Spinal cord (tissue), 10 donors: ENCODE results near the gene LPA. TPM values are rescaled to one million over a fixed set of nuclear protein-coding genes. Genes with fewer than 3 reads are reported as not detected.
"Not testable (repeated sequence)": the region's sequence is repeated elsewhere in the genome, so short reads cannot be mapped to it uniquely, and the experiment has no call there.

Source experiments
- DNase-seq, 6 donors: peaks; one replicate each; pipeline versions ENCODE4 v3.0.0 to v3.0.0-alpha.2; 2013 to 2015; ENCODE audit warnings: low spot score in 6 of 6, low read depth in 4 of 6
- H3K27ac ChIP-seq: one replicate; pipeline ENCODE4 v1.5.1; 2013; ENCODE audit warnings: low read depth, low read length, control low read depth
- H3K27me3 ChIP-seq: one replicate; pipeline ENCODE4 v1.6.1; 2013; ENCODE audit warnings: low read length; ENCODE audit not compliant: control insufficient read depth, insufficient read depth
- H3K36me3 ChIP-seq: one replicate; pipeline ENCODE4 v1.6.1; 2013; ENCODE audit warnings: low read length; ENCODE audit not compliant: control insufficient read depth, insufficient read depth
- H3K4me1 ChIP-seq: one replicate; pipeline ENCODE4 v1.6.1; 2013; ENCODE audit warnings: low read length; ENCODE audit not compliant: control insufficient read depth, insufficient read depth
- H3K4me3 ChIP-seq: one replicate; pipeline ENCODE4 v1.5.1; 2013; ENCODE audit warnings: low read depth, low read length, control low read depth
- H3K9me3 ChIP-seq: one replicate; pipeline ENCODE4 v1.6.1; 2013; ENCODE audit warnings: low read length; ENCODE audit not compliant: control insufficient read depth, insufficient read depth
- WGBS: methylation state at CpG from one replicate; pipeline ENCODE4 v1.1.5; 2013; ENCODE audit warnings: missing lambda C conversion rate; ENCODE audit not compliant: insufficient coverage; 5-methylcytosine and 5-hydroxymethylcytosine counted together
- long read RNA-seq, 4 donors: transcript quantifications; one replicate each; lab custom pipeline, GENCODE V29; 2026
- polyA plus RNA-seq, 2 donors: library from polyadenylated mRNA; unstranded; fragments of 120-200 nt; gene quantifications; one replicate each; pipeline ENCODE4 v1.2.1, GENCODE V29; 2013; ENCODE audit not compliant: insufficient read length in 2 of 2
- total RNA-seq, 2 donors: library from RNA; depleted of rRNA in 1 of 2; stranded (reverse); fragments of 120-200 nt in 1 of 2; fragments of >200 nt in 1 of 2; gene quantifications; one replicate each; pipeline versions ENCODE4 v1.2.3 to v1.2.4, GENCODE V29; 2013 to 2014
- donor health status: healthy.

The LPA gene, protein sequence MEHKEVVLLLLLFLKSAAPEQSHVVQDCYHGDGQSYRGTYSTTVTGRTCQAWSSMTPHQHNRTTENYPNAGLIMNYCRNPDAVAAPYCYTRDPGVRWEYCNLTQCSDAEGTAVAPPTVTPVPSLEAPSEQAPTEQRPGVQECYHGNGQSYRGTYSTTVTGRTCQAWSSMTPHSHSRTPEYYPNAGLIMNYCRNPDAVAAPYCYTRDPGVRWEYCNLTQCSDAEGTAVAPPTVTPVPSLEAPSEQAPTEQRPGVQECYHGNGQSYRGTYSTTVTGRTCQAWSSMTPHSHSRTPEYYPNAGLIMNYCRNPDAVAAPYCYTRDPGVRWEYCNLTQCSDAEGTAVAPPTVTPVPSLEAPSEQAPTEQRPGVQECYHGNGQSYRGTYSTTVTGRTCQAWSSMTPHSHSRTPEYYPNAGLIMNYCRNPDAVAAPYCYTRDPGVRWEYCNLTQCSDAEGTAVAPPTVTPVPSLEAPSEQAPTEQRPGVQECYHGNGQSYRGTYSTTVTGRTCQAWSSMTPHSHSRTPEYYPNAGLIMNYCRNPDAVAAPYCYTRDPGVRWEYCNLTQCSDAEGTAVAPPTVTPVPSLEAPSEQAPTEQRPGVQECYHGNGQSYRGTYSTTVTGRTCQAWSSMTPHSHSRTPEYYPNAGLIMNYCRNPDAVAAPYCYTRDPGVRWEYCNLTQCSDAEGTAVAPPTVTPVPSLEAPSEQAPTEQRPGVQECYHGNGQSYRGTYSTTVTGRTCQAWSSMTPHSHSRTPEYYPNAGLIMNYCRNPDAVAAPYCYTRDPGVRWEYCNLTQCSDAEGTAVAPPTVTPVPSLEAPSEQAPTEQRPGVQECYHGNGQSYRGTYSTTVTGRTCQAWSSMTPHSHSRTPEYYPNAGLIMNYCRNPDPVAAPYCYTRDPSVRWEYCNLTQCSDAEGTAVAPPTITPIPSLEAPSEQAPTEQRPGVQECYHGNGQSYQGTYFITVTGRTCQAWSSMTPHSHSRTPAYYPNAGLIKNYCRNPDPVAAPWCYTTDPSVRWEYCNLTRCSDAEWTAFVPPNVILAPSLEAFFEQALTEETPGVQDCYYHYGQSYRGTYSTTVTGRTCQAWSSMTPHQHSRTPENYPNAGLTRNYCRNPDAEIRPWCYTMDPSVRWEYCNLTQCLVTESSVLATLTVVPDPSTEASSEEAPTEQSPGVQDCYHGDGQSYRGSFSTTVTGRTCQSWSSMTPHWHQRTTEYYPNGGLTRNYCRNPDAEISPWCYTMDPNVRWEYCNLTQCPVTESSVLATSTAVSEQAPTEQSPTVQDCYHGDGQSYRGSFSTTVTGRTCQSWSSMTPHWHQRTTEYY (N-terminal part only)
- total RNA-seq (1 to 10 TPM; 1.2 TPM), polyA plus RNA-seq (1 to 10 TPM; 1.3 to 1.5 TPM)
- long read RNA-seq, donor 1 = 0 reads
- long read RNA-seq, donor 2 = 0 reads
- long read RNA-seq, donor 3 = 0 reads
- long read RNA-seq, donor 4 = 0 reads

DNA sequence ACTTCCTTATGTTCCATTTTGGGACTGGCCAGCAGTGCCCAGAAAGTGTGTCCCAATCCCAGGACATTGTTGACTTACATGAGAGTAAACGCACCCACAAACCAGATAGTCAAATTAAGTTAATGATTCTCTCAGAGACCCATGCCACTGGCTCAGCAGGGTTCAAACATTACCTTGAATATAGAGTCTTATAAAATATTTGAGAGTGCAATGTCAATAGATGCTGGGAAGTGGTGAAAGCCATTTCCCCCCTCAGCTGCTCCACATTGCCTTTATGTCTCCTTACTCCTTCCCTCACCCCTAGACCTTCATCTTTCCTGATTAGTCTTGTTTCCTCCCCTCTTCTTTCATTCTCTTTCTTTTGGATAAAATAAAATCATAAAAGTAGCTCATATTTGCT is at the start of gene LPA:
Gene LPA (minus strand): TSS at position 78 of the 400 bp plus-strand sequence. CDS start 61 bp downstream, at position 17.
- no CpG with 5 or more reads among the region's 1 CpG for WGBS
- not testable (repeated sequence) for H3K4me1 ChIP-seq, H3K36me3 ChIP-seq, DNase-seq, H3K9me3 ChIP-seq, H3K27me3 ChIP-seq, H3K27ac ChIP-seq, H3K4me3 ChIP-seq

- H3K36me3 ChIP-seq, DNase-seq, H3K4me3 ChIP-seq, H3K9me3 ChIP-seq, H3K27ac ChIP-seq, H3K4me1 ChIP-seq, H3K27me3 ChIP-seq: not testable (repeated sequence)
Measured at GRCh38 chr6:160708993-160709392, 44.9 kb upstream of the LPA start.

DNA sequence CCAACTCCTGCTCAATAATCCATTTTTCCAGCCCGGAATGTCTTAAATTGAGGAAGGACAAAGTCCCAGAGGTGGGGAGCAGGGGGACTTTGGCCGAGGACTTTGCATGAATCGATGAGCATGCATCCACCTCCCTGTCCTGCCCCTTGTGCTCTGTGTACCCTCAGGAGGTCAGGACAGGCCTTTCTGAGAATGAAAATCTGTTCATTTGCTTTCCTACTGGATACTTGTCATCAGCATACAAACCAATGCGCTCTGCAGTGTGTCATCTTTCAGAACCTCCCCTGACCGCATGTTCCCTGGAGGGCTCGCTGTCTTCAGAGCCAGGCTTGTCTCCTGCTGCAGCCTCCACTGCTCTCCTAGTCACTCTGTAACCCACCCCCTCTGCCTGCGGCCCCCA is 40.6 kb upstream of the LPA start:
- H3K27ac ChIP-seq, DNase-seq, H3K9me3 ChIP-seq, H3K36me3 ChIP-seq, H3K27me3 ChIP-seq, H3K4me1 ChIP-seq, H3K4me3 ChIP-seq: not testable (repeated sequence)
- 94% methylated on average over 7 of the region's 7 CpGs for WGBS

DNA sequence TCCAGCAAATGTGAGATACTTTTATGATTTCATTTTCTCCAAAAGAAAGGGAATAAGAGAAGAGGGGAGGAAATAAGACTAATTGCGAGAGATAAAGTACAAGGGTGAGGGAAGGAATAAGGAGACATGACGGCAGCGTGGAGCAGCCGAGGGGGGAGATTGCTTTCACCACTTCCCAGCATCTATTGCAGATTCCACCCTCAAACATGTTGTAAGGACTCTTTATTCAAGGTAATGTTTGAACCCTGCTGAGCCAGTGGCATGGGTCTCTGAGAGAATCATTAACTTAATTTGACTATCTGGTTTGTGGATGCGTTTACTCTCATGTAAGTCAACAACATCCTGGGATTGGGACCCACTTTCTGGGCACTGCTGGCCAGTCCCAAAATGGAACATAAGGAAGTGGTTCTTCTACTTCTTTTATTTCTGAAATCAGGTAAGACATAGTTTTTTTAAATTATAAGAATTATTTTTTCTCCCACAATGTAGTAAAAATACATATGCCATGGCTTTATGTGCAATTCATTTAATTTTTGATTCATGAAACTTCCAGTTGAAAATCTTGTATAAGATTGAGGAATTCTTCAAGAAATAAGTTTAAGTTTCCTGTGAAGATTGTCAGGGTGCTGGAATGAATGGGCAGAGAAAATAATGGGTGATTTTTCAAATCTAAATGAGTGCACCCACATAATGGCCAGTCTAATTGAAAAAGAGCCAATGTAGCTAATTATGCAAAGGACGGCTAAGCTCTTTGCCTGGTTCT is 38.0 kb upstream of the LPA start, which contains the start of gene PLG:
Gene PLG (plus strand): TSS at position 327 of the 763 bp plus-strand sequence. CDS start 61 bp downstream, at position 388.
- H3K4me1 ChIP-seq, DNase-seq, H3K27ac ChIP-seq, H3K9me3 ChIP-seq, H3K36me3 ChIP-seq, H3K4me3 ChIP-seq, H3K27me3 ChIP-seq: not testable (repeated sequence)
- no CpG with 5 or more reads among the region's 6 CpGs for WGBS

DNA sequence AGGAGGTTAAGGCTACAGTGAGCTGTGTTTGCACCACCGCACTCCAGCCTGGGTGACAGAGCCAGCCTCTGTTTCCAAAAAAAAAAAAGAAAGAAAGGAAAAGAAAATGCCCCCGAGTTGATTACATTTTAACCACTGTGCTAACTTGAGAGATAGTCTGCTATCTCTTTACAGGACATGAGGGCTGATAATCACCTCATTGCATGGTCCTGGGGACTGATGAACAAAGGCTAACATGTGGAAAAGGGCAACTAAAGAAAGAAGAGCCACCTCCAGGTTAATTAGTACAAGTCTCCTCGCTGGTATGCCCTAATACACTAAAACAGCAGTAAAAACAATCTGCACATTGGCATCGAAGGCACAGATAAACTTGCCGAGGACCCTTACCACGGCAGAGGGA is 33.8 kb upstream of the LPA start:
- Histone ChIP-seq H3K27ac (no peak overlapping the region), H3K27me3 (no peaks in the 10 kb centered on the region)
- WGBS = 76% methylated on average over 2 of the region's 6 CpGs

GRCh38 chr6:160696884-160697283 is 32.8 kb upstream of the LPA start:
- H3K36me3 ChIP-seq, H3K27me3 ChIP-seq, DNase-seq, H3K4me1 ChIP-seq, H3K27ac ChIP-seq, H3K9me3 ChIP-seq, H3K4me3 ChIP-seq: not testable (repeated sequence)
- no CpG with 5 or more reads among the region's 3 CpGs for WGBS

More for the DNA sequence above, 33.8 kb upstream of the LPA start:
- no peak for DNase-seq
- Histone ChIP-seq H3K36me3 (no peaks in the 10 kb centered on the region), H3K4me3 (no peak overlapping the region), H3K4me1 (no peaks in the 10 kb centered on the region), H3K9me3 (no peaks in the 10 kb centered on the region)

GRCh38 chr6:160695622-160696021 is 31.5 kb upstream of the LPA start:
- not testable (repeated sequence) for H3K27me3 ChIP-seq, DNase-seq, H3K36me3 ChIP-seq, H3K9me3 ChIP-seq, H3K4me1 ChIP-seq, H3K27ac ChIP-seq, H3K4me3 ChIP-seq
- WGBS = 70% methylated on average over 1 of the region's 2 CpGs

GRCh38 chr6:160695025-160695424 is 30.9 kb upstream of the LPA start:
- not testable (repeated sequence) for H3K9me3 ChIP-seq, H3K27ac ChIP-seq, H3K4me3 ChIP-seq, DNase-seq, H3K4me1 ChIP-seq, H3K36me3 ChIP-seq, H3K27me3 ChIP-seq
